T-helper 2 cell treated with Interferon-gamma antibody and Interleukin-4, amounts not matched to agents 5 μg/mL and 100 μg/mL, for 36 hours (primary cell): Measurements from ENCODE around the gene GPR142.

Source experiments
- DNase-seq: peaks from one replicate; pipeline ENCODE4 v3.0.0; 2021; ENCODE audit warnings: low spot score
- H3K27ac Mint-ChIP-seq: one replicate; pipeline ENCODE4 v1.8.0; 2021; ENCODE audit warnings: mild to moderate bottlenecking, mixed read lengths
- H3K27me3 Mint-ChIP-seq: one replicate; pipeline ENCODE4 v1.8.0; 2021; ENCODE audit warnings: low read depth, mixed read lengths
- H3K36me3 Mint-ChIP-seq: one replicate; pipeline ENCODE4 v1.8.0; 2021; ENCODE audit warnings: low read depth, mixed read lengths
- H3K4me1 Mint-ChIP-seq: one replicate; pipeline ENCODE4 v1.8.0; 2021; ENCODE audit warnings: low read depth, mixed read lengths
- H3K4me3 Mint-ChIP-seq: one replicate; pipeline ENCODE4 v1.8.0; 2022; ENCODE audit warnings: mild to moderate bottlenecking, moderate library complexity, mixed read lengths
- H3K9me3 Mint-ChIP-seq: one replicate; pipeline ENCODE4 v1.8.0; 2021; ENCODE audit warnings: mixed read lengths

The GPR142 gene

GRCh38 chr17:74369221-74369620 is 1.9 kb downstream of the GPR142 start:
- H3K27me3 Mint-ChIP-seq = peaks cover 3% of the 10 kb centered on the region
- DNase-seq = peak; percentile 41
- peak overlapping the region; percentile 20 for H3K4me3 Mint-ChIP-seq
- H3K9me3 Mint-ChIP-seq = no peaks in the 10 kb centered on the region
- no peak overlapping the region for H3K27ac Mint-ChIP-seq
- H3K4me1 Mint-ChIP-seq = peaks cover 11% of the 10 kb centered on the region
- no peaks in the 10 kb centered on the region for H3K36me3 Mint-ChIP-seq

GRCh38 chr17:74369665-74370490 is 2.6 kb downstream of the GPR142 start:
- Mint-ChIP-seq H3K27ac (no peak overlapping the region), H3K36me3 (no peaks in the 10 kb centered on the region), H3K4me3 (no peak overlapping the region), H3K4me1 (peaks cover 11% of the 10 kb centered on the region), H3K9me3 (no peaks in the 10 kb centered on the region), H3K27me3 (peaks cover 3% of the 10 kb centered on the region)
- DNase-seq = no peak

GRCh38 chr17:74371653-74372147 is 4.4 kb downstream of the GPR142 start:
- DNase-seq = no peak
- Mint-ChIP-seq H3K4me3 (no peak overlapping the region), H3K27ac (no peak overlapping the region), H3K27me3 (peaks cover 3% of the 10 kb centered on the region), H3K4me1 (peaks cover 11% of the 10 kb centered on the region), H3K9me3 (no peaks in the 10 kb centered on the region), H3K36me3 (no peaks in the 10 kb centered on the region)

- peaks cover 3% of the 10 kb centered on the region for H3K27me3 Mint-ChIP-seq
- no peaks in the 10 kb centered on the region for H3K36me3 Mint-ChIP-seq
- DNase-seq = no peak
- peaks cover 11% of the 10 kb centered on the region for H3K4me1 Mint-ChIP-seq
- no peak overlapping the region for H3K4me3 Mint-ChIP-seq
- no peaks in the 10 kb centered on the region for H3K9me3 Mint-ChIP-seq
- no peak overlapping the region for H3K27ac Mint-ChIP-seq
These were observed 5.1 kb downstream of the GPR142 start for GRCh38 chr17:74372426-74372825.

GRCh38 chr17:74373838-74374606 is 6.7 kb downstream of the GPR142 start:
- H3K36me3 Mint-ChIP-seq = no peaks in the 10 kb centered on the region
- peaks cover 6% of the 10 kb centered on the region for H3K4me1 Mint-ChIP-seq
- no peak for DNase-seq
- no peaks in the 10 kb centered on the region for H3K9me3 Mint-ChIP-seq
- peaks cover 3% of the 10 kb centered on the region for H3K27me3 Mint-ChIP-seq
- H3K4me3 Mint-ChIP-seq = no peak overlapping the region
- H3K27ac Mint-ChIP-seq = no peak overlapping the region

- Mint-ChIP-seq H3K4me3 (no peak overlapping the region), H3K36me3 (no peaks in the 10 kb centered on the region), H3K27me3 (no peaks in the 10 kb centered on the region), H3K4me1 (no peaks in the 10 kb centered on the region), H3K9me3 (no peaks in the 10 kb centered on the region), H3K27ac (no peak overlapping the region)
- no peak for DNase-seq
These were observed 7.6 kb downstream of the GPR142 start for GRCh38 chr17:74374858-74375257.

GRCh38 chr17:74379495-74380085 is 12.3 kb downstream of the GPR142 start:
- H3K27ac Mint-ChIP-seq = no peak overlapping the region
- no peak overlapping the region for H3K4me3 Mint-ChIP-seq
- H3K27me3 Mint-ChIP-seq = peaks cover 6% of the 10 kb centered on the region
- no peaks in the 10 kb centered on the region for H3K4me1 Mint-ChIP-seq
- no peaks in the 10 kb centered on the region for H3K9me3 Mint-ChIP-seq
- DNase-seq = peak; percentile 84
- no peaks in the 10 kb centered on the region for H3K36me3 Mint-ChIP-seq

GRCh38 chr17:74380086-74380958 is 13.0 kb downstream of the GPR142 start:
- Mint-ChIP-seq H3K9me3 (no peaks in the 10 kb centered on the region), H3K4me1 (no peaks in the 10 kb centered on the region), H3K27ac (no peak overlapping the region), H3K36me3 (no peaks in the 10 kb centered on the region), H3K27me3 (peaks cover 10% of the 10 kb centered on the region), H3K4me3 (no peak overlapping the region)
- DNase-seq = no peak

- Mint-ChIP-seq H3K4me3 (no peak overlapping the region), H3K27me3 (peaks cover 10% of the 10 kb centered on the region), H3K9me3 (no peaks in the 10 kb centered on the region), H3K36me3 (no peaks in the 10 kb centered on the region), H3K27ac (no peak overlapping the region), H3K4me1 (no peaks in the 10 kb centered on the region)
- no peak for DNase-seq
These were observed 13.9 kb downstream of the GPR142 start for GRCh38 chr17:74380959-74381808.

- no peak overlapping the region for H3K4me3 Mint-ChIP-seq
- H3K27ac Mint-ChIP-seq = no peak overlapping the region
- H3K9me3 Mint-ChIP-seq = no peaks in the 10 kb centered on the region
- H3K27me3 Mint-ChIP-seq = peaks cover 10% of the 10 kb centered on the region
- H3K4me1 Mint-ChIP-seq = no peaks in the 10 kb centered on the region
- no peak for DNase-seq
- H3K36me3 Mint-ChIP-seq = no peaks in the 10 kb centered on the region
These were observed 15.8 kb downstream of the GPR142 start for GRCh38 chr17:74383141-74383540.

- Mint-ChIP-seq H3K4me3 (no peak overlapping the region), H3K27me3 (peaks cover 13% of the 10 kb centered on the region), H3K27ac (no peak overlapping the region), H3K36me3 (no peaks in the 10 kb centered on the region), H3K9me3 (no peaks in the 10 kb centered on the region), H3K4me1 (no peaks in the 10 kb centered on the region)
- DNase-seq = no peak
These were observed 17.9 kb downstream of the GPR142 start for GRCh38 chr17:74385201-74385600.

- DNase-seq = no peak
- Mint-ChIP-seq H3K36me3 (no peaks in the 10 kb centered on the region), H3K4me1 (no peaks in the 10 kb centered on the region), H3K9me3 (no peaks in the 10 kb centered on the region), H3K4me3 (no peak overlapping the region), H3K27ac (no peak overlapping the region), H3K27me3 (peaks cover 12% of the 10 kb centered on the region)
These were observed 19.1 kb downstream of the GPR142 start for GRCh38 chr17:74386386-74386785.
